Measurements from ENCODE around the gene PIM2.

Gene PIM2

DNA sequence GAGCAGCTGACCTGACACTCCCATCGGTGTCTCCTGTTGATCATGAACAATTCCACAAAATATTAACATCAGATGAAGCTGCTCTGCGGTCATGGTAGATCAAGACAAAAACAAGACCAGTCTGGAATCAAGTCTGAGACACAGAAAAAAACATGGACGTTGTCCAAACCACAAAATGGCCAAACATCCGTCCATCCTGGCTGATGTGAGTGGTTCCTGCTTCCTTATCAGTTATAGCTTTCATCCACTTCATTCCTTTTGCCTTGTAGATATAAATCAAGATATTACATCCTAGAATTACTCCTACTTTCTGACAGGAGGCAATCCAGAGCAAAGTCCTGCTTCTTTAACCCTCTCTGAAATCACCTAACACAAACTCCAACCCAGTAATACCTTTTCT lies 54.6 kb downstream of the PIM2 start:
- no peak for DNase-seq (ENCODE audit: low read depth)
- TF ChIP-seq, protein P1, sequence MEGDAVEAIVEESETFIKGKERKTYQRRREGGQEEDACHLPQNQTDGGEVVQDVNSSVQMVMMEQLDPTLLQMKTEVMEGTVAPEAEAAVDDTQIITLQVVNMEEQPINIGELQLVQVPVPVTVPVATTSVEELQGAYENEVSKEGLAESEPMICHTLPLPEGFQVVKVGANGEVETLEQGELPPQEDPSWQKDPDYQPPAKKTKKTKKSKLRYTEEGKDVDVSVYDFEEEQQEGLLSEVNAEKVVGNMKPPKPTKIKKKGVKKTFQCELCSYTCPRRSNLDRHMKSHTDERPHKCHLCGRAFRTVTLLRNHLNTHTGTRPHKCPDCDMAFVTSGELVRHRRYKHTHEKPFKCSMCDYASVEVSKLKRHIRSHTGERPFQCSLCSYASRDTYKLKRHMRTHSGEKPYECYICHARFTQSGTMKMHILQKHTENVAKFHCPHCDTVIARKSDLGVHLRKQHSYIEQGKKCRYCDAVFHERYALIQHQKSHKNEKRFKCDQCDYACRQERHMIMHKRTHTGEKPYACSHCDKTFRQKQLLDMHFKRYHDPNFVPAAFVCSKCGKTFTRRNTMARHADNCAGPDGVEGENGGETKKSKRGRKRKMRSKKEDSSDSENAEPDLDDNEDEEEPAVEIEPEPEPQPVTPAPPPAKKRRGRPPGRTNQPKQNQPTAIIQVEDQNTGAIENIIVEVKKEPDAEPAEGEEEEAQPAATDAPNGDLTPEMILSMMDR (IDR thresholded peaks at IDR 0.05; ENCODE audit: control insufficient read depth, extremely low read depth, insufficient read depth), result no peak

More for the DNA sequence above, 54.6 kb downstream of the PIM2 start:
- no peak overlapping the region for H3K4me3 ChIP-seq (ENCODE audit: low read depth, low read length)

Data from LNCaP clone FGC (cell line).